ENCODE measurements around the gene NEO1.
A peak's percentile ranks its signal among the peaks of the same experiment; 100 is the strongest.

NEO1 gene

DNA sequence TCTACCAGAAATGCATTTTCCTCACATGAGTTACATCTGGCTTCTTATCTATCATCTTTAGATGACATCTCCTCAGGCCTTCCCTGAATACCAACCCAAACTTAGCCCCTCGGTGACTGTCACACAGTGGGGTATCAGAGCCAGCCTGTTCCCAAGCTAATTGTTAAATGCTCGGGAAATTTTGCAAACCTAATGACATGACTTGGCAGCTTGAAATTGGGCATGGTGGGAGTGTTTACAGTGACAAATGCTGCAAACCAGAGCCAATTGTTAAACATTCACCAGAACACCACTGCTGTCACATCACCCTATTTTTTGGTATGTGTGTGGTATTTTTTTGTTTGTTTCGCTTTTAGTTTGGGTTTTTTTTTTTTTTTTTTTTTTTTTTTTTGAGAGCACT lies 185.6 kb downstream of the NEO1 start:
- H3K9ac ChIP-seq (ENCODE audit: low read length), result no peak overlapping the region
- no peaks in the 10 kb centered on the region for H3K9me2 ChIP-seq (replicated peaks; ENCODE audit: insufficient read depth, low read length)
- H3K4me3 ChIP-seq (ENCODE audit: insufficient read depth, low read length, poor library complexity, severe bottlenecking), result no peak overlapping the region
- TF ChIP-seq EZH2phosphoT487 (conservative IDR thresholded peaks at IDR 0.05; ENCODE audit: low read length), result no peak
- TF ChIP-seq, protein P1, sequence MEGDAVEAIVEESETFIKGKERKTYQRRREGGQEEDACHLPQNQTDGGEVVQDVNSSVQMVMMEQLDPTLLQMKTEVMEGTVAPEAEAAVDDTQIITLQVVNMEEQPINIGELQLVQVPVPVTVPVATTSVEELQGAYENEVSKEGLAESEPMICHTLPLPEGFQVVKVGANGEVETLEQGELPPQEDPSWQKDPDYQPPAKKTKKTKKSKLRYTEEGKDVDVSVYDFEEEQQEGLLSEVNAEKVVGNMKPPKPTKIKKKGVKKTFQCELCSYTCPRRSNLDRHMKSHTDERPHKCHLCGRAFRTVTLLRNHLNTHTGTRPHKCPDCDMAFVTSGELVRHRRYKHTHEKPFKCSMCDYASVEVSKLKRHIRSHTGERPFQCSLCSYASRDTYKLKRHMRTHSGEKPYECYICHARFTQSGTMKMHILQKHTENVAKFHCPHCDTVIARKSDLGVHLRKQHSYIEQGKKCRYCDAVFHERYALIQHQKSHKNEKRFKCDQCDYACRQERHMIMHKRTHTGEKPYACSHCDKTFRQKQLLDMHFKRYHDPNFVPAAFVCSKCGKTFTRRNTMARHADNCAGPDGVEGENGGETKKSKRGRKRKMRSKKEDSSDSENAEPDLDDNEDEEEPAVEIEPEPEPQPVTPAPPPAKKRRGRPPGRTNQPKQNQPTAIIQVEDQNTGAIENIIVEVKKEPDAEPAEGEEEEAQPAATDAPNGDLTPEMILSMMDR (IDR thresholded peaks at IDR 0.05; ENCODE audit: insufficient read depth, low read length, poor library complexity, severe bottlenecking), result no peak
- H3F3A ChIP-seq (ENCODE audit: insufficient read depth), result no peaks in the 10 kb centered on the region
- no peak overlapping the region for H3K27ac ChIP-seq (ENCODE audit: low read depth, low read length)
- H3K27me3 ChIP-seq (ENCODE audit: low read length), result no peaks in the 10 kb centered on the region
- H4K20me1 ChIP-seq (ENCODE audit: low read depth, low read length), result no peaks in the 10 kb centered on the region
- no peaks in the 10 kb centered on the region for H3K9me3 ChIP-seq (ENCODE audit: insufficient read depth, low read length)
- no peak overlapping the region for H3K4me2 ChIP-seq (ENCODE audit: low read depth, low read length, poor library complexity, severe bottlenecking)
- no peaks in the 10 kb centered on the region for H3K79me2 ChIP-seq (ENCODE audit: insufficient read depth, low read length)
- no peak overlapping the region for H2AFZ ChIP-seq (ENCODE audit: low read depth, low read length, severe bottlenecking)
- H3K36me3 ChIP-seq (ENCODE audit: low read length), result no peaks in the 10 kb centered on the region

DNA sequence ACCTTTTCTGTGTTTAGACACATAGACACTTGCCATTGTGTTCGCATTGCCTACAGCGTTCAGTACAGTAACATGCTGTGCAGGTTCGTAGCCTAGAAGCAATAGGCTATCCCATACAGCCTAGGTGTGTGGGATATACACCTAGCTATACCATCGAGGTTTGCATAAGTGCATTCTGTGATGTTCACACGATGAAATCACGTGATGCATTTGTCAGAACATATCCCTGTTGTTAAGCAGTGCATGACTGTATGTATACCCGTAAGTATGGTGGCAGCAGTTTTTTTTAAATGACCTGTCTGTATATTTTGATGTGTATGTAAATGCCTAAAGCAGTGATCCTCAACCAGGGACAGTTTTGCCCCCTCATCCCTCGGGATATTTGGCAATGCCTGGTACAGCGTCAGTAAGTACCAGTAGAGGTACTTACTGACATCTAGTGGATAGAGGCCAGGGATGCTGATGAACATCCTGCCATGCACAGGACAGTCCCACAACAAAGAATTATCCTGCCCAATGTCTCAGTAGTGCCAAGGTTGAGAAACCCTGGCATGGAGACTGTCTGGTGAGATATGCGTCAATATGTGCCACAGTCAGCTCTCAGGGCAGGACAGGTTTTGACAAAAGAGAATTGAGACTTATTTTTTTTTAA lies 187.4 kb downstream of the NEO1 start:
- H3K27ac ChIP-seq (ENCODE audit: low read depth, low read length), result no peak overlapping the region
- no peak overlapping the region for H3K4me2 ChIP-seq (ENCODE audit: low read depth, low read length, poor library complexity, severe bottlenecking)
- H3K79me2 ChIP-seq (ENCODE audit: insufficient read depth, low read length), result no peaks in the 10 kb centered on the region
- no peaks in the 10 kb centered on the region for H3F3A ChIP-seq (ENCODE audit: insufficient read depth)
- no peaks in the 10 kb centered on the region for H3K27me3 ChIP-seq (ENCODE audit: low read length)
- TF ChIP-seq EZH2phosphoT487 (conservative IDR thresholded peaks at IDR 0.05; ENCODE audit: low read length), result no peak
- TF ChIP-seq, protein P1 (IDR thresholded peaks at IDR 0.05; ENCODE audit: insufficient read depth, low read length, poor library complexity, severe bottlenecking), result no peak
- no peak overlapping the region for H2AFZ ChIP-seq (ENCODE audit: low read depth, low read length, severe bottlenecking)
- no peaks in the 10 kb centered on the region for H3K9me2 ChIP-seq (replicated peaks; ENCODE audit: insufficient read depth, low read length)
- no peaks in the 10 kb centered on the region for H3K9me3 ChIP-seq (ENCODE audit: insufficient read depth, low read length)
- H3K36me3 ChIP-seq (ENCODE audit: low read length), result no peaks in the 10 kb centered on the region
- no peak overlapping the region for H3K4me3 ChIP-seq (ENCODE audit: insufficient read depth, low read length, poor library complexity, severe bottlenecking)
- no peaks in the 10 kb centered on the region for H4K20me1 ChIP-seq (ENCODE audit: low read depth, low read length)
- H3K9ac ChIP-seq (ENCODE audit: low read length), result no peak overlapping the region

DNA sequence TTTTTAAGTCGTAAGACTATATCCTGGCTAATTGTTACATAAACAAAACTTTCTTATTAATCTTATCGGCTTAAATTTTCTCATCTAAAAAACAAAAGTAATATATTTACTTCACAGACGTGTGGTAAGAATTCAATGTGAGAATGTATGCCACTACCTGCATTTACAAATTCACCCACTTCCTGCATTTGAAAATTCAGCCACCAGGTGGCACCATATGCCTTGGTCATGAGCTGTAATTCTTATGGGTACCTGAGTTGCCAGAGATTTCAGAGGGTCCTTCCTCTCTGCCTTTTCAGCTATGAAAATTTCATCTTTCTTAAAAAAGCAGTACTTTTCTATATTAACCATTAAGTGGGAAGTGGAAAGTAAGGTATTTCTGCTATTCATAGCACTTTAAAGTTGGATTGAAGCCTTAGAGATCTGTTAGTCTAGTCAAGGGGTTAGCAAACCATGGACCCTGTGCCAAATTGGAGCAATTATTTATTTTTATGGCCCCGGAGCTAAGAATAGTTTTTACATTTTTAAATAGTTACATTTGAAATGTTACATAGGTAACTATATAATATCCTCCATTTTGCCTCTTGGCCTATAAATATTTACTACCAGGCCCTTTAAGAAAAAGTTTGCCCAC lies 188.7 kb downstream of the NEO1 start:
- Histone ChIP-seq H3K27ac (ENCODE audit: low read depth, low read length) (no peak overlapping the region), H3F3A (ENCODE audit: insufficient read depth) (no peaks in the 10 kb centered on the region), H3K79me2 (ENCODE audit: insufficient read depth, low read length) (no peaks in the 10 kb centered on the region), H2AFZ (ENCODE audit: low read depth, low read length, severe bottlenecking) (no peak overlapping the region), H3K4me2 (ENCODE audit: low read depth, low read length, poor library complexity, severe bottlenecking) (no peak overlapping the region), H4K20me1 (ENCODE audit: low read depth, low read length) (no peaks in the 10 kb centered on the region), H3K4me3 (ENCODE audit: insufficient read depth, low read length, poor library complexity, severe bottlenecking) (no peak overlapping the region), H3K9me2 (replicated peaks; ENCODE audit: insufficient read depth, low read length) (no peaks in the 10 kb centered on the region), H3K9ac (ENCODE audit: low read length) (no peak overlapping the region), H3K36me3 (ENCODE audit: low read length) (no peaks in the 10 kb centered on the region), H3K27me3 (ENCODE audit: low read length) (no peaks in the 10 kb centered on the region), H3K9me3 (ENCODE audit: insufficient read depth, low read length) (no peaks in the 10 kb centered on the region)
- TF ChIP-seq EZH2phosphoT487 (conservative IDR thresholded peaks at IDR 0.05; ENCODE audit: low read length), result no peak
- TF ChIP-seq, protein P1 (IDR thresholded peaks at IDR 0.05; ENCODE audit: insufficient read depth, low read length, poor library complexity, severe bottlenecking), result peak; percentile 66
